Stomach (tissue), 4 donors: ENCODE data around the gene GIPC3.

Experiments used
- CTCF ChIP-seq, 7 experiments: fragments of 450-650 bp in 4 of 7; fragments of 200-600 bp in 3 of 7; sonication (generic) in 3 of 7; IDR thresholded peaks; one replicate each; pipeline ENCODE4 v1.5.1; 2016 to 2019; ENCODE audit warnings: antibody characterized with exemption in 7 of 7, control low read depth in 2 of 7, mild to moderate bottlenecking in 1 of 7
- EP300 ChIP-seq: sonication (generic); formaldehyde crosslinking; IDR thresholded peaks from one replicate; pipeline ENCODE4 v1.6.1; 2017; ENCODE audit warnings: antibody characterized with exemption
- POLR2A ChIP-seq, 4 donors: fragments of 450-650 bp; IDR thresholded peaks; one replicate each; pipeline ENCODE4 v1.6.1; 2016; ENCODE audit warnings: antibody characterized with exemption in 4 of 4, control low read depth in 2 of 4, mild to moderate bottlenecking in 1 of 4, moderate library complexity in 1 of 4
- POLR2AphosphoS5 ChIP-seq, 3 donors: sonication (generic); formaldehyde crosslinking; IDR thresholded peaks; one replicate each; pipeline ENCODE4 v1.6.1; 2016; ENCODE audit warnings: antibody characterized with exemption in 3 of 3

GRCh38 chr19:3590991-3591659, 5.8 kb downstream of the GIPC3 start:
- TF ChIP-seq CTCF (IDR thresholded peaks at IDR 0.05) (no peak), EP300 (no peak), POLR2A (IDR thresholded peaks at IDR 0.05) (no peak), POLR2AphosphoS5 (IDR thresholded peaks at IDR 0.05) (no peak)
